HG03045 (cell line): Measurements from ENCODE around the gene ASB16.
"Not testable (repeated sequence)": the region's sequence is repeated elsewhere in the genome, so short reads cannot be mapped to it uniquely, and the experiment has no call there.

Experiments used
- ATAC-seq: cut with Tn5 transposase; IDR thresholded peaks from one replicate; pipeline ENCODE4 v1.9.1; 2021; ENCODE audit warnings: mild to moderate bottlenecking, moderate library complexity; ENCODE audit not compliant: unreplicated experiment

Gene ASB16

DNA sequence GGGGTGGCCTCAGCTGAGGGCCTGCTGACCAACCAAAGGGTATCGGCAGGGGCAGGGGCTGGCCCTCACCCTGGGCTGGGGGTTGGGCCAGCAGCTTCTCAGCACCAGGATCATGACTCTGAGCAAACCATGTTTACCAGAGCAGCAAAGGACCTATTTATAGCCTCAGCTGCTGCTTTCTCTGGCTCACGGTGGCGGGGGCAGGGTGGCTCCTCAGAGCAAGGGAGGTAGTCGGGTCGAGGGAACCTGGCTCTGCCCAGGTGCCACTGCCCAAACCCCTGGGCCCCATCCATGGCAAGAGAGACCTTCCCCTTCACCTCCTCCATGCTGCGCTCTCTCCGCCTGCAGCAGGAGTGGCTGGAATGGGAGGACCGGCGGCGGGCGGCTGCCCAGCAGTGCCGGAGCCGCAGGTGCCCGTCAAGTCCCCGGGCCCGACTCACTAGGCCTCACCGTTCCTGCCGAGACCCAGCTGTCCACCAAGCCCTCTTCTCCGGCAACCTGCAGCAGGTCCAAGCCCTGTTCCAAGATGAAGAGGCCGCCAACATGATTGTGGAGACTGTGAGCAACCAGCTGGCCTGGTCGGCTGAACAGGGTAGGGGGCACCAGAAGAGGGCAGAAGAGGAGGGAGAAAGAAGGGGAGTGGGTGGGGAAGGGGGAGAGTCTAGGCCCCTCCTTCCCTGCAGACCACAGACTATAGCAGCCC lies at the start of gene ASB16:
Gene ASB16, plus strand, starts transcription at position 206 of the 703 bp plus-strand sequence. Its CDS starts 86 bp downstream, at position 292.
- no peak for ATAC-seq

DNA sequence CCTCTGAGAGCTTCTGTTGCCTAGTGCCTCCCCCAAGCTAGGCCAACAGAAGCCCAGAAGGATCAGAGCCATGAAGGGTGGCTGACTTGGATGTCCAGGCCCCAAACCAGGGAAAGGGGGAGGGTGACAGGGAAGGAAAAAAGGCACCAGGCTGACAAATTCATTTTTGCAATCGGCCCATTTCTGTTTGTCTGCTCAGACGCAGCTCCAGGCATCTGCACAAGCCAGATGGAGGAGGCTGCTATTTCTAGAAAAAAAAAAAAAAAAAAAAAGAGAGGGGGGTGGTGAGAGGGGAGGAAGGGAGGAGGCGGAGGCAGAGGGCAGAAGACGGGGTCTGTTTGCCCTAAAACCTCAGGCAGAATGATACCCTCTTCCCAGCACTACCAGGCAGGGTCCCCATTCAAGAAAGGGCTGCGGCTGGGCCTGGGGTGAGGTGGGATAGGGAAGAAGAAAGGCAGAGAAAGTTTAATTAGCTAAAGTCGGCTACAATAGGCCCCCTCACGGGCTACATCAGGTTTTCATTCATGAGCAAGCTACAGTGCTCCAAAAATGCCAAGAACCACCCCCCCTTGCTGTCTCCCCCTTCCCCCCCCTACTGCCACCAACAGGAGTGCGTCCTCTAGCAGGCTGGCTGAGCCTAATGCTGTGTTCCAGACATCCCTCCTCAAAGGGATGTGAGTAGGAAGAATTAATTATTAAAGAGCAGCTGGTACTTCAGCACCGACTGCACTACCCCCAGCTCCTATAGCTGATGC lies 49.5 kb upstream of the ASB16 start:
- ATAC-seq: no peak

DNA sequence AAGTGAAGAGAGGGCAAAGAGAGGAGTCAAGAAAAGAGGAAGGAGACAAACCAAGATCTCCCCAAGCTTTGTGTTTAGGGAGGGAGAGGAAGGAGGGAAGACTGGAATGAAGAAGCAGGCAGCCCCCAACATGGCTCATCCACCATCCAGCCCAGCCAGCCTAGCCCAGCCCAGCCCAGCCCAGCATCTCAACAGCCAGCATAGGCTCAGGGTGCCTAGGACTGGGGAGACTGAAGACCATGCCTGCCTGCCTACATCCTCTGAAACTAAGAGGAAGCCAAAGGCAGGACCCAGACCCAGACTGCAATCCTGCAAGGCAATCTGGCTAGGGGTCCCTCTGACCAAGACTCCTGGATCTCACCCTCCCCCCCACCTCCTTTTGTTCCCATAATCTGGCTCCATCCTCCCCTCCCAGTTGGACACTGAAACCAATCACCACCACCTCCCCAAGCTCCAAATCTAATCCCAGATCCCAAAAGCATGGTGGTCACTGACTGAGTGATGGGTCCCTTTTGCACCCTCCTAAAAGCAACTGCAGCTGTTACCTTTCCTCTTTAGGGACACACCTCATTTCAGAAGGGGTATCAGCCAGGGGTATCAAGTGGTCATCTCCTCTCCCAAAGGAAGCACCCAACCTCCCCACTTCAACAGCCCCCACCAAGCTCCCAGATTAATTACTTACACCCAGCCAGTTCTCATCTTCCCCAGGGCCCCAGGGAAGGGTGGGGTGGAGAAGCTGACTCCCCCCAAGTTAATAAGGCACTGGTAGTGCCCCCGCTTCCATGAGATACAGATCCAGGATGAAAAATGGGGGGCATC lies 48.3 kb upstream of the ASB16 start:
- ATAC-seq: no peak

GRCh38 chr17:44122816-44123355 lies 47.6 kb upstream of the ASB16 start:
- ATAC-seq: peak; percentile 28

DNA sequence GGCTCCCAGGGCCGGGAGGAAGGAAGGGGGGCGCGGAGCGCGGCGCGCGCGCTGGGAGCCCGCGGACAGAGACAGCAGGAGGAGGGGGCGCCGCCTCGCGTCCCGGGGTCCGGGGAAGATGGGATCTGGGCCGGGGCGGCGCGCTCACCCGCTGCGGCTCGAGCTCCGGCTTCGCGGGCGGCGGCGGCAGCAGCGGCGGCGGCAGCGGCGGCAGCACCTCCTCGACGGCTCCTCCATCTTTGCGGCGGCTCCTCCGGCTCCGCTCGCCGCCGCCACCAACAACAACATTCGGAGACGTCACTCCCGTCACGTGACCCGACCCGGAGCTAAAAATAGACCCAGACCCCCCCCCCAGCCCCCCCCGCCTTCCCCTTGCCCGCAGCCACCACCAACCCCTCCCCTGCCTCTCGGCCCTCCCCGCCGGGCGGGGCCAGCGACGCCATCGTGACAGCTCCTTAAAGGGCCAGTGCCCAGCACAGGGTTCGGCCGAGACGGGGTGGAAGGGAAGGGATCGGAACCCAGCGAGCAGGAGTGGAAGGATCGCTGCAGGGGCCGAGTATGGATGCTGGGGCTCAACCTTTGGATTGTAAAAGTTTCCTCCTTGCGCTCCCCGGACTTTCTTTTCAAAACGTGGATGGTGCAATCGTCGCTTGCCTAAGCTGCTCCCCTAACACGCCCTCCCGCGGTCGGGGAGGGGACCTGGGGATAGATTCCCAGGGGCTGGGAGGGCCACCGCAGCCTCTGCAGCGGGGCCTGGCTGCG lies 47.0 kb upstream of the ASB16 start, which contains the start of gene HDAC5:
Gene HDAC5, minus strand, starts transcription at position 286 of the 762 bp plus-strand sequence. CDS start 6,126 bp downstream, outside the sequence.
- peak; percentile 90 for ATAC-seq

DNA sequence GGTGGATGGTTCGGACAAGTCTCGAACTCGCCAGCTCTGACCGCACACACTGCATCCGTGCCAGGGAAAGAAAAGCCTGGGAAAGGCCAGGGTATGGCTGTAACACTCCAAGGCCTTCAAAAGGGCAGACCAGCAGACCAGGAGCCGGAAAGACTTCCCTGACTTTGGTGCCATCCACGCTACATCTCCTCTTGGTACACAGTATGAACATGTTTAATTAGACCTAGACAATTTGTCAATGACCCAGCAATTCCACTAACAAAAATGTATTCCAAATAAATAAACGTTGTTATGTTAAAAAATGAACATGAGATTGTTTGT lies 46.4 kb upstream of the ASB16 start:
- no peak for ATAC-seq

DNA sequence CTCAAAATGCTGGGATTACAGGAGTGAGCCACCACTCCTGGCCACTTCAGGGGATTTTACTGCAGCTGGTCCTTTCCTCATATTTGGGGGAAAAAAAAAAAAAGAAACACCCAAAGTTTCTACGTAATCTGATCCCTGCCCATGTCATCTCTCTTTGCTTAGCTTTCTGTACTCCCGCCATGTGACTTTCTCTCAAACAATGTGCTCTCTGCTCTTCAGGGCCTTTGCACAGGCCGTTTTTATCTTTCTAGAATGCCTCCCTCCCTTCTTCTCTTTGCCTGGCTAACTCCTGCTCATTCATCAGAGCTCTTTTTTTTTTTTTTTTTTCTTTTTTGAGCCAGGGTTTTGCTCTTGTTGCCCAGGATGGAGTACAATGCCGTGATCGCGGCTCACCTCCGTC lies 42.1 kb upstream of the ASB16 start:
- ATAC-seq: no peak

DNA sequence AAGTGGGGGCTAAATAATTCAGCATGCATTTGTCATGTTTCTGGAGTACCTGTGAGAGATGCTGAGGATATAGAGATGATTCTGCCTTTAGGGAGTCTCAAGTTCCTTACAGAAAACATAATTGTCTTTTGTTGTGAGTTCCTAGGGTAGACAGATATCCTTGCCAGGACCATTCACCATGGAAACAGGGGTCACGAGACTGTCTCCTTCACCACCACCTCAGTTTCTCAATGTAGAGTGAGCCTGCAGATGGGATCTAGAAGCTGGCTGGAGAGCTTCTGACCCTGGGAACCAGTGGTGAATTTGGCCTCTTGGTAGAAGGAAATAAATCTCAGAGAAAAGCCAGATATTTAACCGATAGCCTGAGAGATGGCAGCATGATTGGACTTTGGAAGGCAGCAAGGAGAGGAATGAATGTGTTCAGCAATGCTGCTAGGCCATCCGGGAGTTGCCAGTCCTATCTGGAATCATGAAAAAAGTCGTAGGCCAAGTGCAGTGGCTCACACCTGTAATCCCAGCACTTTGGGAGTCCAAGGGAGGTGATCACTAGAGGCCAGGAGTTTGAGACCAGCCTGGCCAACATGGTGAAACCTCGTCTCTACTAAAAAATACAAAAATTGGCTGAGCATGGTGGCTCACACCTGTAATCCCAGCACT lies 39.7 kb upstream of the ASB16 start:
- no peak for ATAC-seq

- ATAC-seq: not testable (repeated sequence)
Measured at GRCh38 chr17:44131372-44131771, 39.1 kb upstream of the ASB16 start.

DNA sequence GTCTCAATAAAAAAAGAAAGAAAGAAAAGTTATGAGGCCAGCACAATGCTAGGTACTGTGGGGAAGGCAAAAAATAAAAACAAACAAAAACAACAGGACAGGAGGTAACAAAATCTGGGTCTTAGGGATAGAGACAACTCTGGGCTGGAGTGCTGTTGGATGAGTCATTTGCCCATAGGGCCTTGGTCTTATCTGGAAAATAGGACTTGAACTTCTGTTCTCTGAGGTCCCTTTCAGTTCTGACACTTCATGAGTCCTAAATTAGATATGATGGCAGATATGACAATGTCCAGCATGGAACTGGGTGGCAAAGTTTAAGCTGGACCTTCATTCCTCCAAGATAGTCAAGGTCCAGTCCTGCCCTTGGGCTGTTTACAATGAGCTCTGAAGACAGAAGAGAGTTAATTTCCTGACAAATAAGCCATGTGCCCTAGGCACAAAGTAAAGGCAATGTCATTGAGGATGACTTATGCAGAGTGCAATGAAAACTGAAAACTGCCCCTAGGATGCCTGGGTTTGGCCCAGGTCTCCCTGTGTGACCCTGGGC lies 38.2 kb upstream of the ASB16 start:
- ATAC-seq: no peak

- ATAC-seq: no peak
Measured at GRCh38 chr17:44133918-44134476, 36.5 kb upstream of the ASB16 start.

GRCh38 chr17:44134752-44135568 lies 35.5 kb upstream of the ASB16 start:
- ATAC-seq: no peak

GRCh38 chr17:44137891-44138709 lies 32.4 kb upstream of the ASB16 start:
- no peak for ATAC-seq

DNA sequence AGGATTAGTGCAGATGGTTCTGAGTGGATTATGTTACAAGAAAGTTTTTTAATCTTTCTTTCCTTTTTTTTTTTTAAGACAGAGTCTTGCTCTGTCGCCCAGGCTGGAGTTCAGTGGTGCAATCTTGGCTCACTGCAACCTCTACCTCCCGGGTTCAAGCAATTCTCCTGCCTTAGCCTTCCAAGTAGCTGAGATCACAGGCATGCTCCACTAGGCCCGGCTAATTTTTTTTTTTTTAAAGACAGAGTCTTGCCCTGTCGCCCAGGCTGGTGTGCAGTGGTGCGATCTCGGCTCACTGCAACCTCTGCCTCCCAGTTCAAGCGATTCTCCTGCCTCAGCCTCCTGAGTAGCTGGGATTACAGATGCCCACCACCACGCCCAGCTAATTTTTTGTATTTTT lies 26.6 kb upstream of the ASB16 start:
- ATAC-seq: not testable (repeated sequence)

GRCh38 chr17:44144966-44145739 lies 25.4 kb upstream of the ASB16 start:
- no peak for ATAC-seq

DNA sequence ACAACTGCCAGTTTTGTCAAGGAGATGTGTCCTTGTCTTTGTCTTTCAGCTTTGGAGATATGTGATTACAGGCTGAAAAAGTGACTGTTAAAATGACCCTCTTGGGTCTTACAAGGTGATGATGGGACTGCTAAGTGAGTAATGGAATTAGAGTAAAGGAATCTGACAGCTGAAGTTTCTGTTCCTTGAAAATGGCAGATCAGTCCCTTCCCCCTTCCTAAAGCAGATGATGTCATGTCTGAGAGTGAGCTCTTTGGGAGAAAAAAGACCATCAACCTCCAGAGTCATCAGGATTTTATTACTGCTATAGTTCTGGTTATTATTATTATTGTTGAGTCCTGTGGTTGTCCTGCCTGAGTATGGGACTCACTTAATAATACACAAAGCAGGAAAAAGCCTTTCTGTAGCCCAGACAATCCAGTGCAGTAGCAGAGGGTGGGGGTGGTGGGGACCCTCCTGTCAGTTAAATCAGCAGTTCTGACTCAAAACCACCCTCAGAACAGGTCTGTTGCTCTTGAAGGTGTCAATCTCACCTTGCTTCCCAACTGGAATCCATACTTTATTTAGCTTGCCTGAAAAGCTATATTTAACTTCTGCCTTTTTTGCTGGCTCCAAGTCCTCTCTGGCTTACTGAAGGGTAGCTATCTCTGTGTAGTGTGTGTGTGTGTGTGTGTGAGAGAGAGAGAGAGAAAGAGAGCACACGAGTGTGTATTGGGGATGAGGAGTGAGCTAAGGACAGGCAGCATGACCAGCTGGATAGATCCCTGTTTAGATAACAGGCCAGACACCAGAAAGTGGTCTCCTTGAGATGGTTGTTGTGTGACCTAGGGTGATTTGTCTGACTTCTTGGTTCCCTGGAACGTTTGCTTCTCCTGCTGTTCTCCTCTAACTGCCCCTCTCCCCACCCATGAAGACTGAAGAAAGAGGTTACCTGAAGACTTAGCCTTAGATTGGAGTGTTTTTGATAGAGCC lies 23.8 kb upstream of the ASB16 start:
- ATAC-seq: no peak
